GM19193 (cell line): ENCODE data around the gene ADK.

Experiments used
- POLR2A ChIP-seq: IDR thresholded peaks from 4 replicates; pipeline ENCODE4 v1.6.1; 2011; ENCODE audit not compliant: insufficient read depth, insufficient read length; ENCODE audit errors: extremely low read depth

The ADK gene

GRCh38 chr10:74675484-74675883 is 524.5 kb downstream of the ADK start:
- TF ChIP-seq POLR2A = no peak

DNA sequence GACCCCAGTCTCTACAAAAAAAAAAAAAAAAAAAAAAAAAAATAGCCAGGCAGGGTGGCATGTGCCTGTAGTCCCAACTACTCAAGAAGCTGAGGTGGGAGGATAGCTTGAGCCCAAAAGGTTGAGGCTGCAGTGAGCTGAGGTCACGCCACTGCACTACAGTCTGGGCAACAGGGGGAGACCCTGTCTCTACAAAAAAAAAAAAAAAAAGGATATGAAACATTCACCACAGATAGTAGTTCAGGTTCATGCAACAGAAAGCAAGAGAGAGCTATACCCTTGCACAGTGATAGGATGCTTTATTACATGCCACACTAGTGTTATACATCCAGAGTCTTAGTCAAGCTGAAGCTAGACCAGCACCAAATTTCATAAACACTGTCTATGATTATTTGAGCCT is 526.9 kb downstream of the ADK start:
- no peak for TF ChIP-seq POLR2A

GRCh38 chr10:74681917-74682627 is 531.1 kb downstream of the ADK start:
- TF ChIP-seq POLR2A = no peak

- TF ChIP-seq POLR2A = no peak
Observed at GRCh38 chr10:74683067-74683466, 532.0 kb downstream of the ADK start.

DNA sequence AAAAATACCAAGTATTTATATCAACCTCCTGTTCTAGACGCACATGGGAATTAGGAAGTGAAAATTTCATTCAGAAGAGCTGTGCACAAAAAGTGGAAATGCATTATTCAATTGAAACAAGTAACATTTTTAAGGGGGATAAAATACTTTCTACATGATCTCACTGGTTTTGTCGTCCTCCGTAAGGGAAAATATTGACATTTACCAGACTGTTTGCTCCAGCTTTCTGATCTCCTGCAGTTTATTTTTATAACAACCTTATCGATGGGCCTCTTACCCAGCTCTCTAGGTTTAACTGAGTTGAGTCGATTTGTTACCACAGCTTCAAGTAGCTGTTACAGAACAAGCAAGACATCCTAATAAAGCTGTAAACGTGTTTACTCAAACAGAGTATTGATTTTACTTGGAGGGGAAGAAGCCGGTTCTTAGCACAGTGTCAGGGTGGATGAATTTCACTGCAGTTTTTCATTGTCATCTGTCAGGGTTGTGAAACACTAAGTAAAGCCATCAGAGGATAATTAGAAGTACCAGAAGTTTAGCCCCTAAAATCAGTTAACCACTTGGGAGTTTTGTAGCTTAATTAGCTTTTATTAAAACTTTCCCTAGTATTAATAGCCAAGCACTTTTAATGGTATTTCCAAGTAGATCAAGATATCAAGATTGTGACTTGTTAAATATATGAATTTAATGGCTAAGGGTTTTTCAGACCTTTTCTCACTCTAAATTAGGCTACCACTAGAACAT is 532.8 kb downstream of the ADK start:
- TF ChIP-seq POLR2A = no peak

GRCh38 chr10:74684462-74684861 is 533.4 kb downstream of the ADK start:
- TF ChIP-seq POLR2A = no peak

DNA sequence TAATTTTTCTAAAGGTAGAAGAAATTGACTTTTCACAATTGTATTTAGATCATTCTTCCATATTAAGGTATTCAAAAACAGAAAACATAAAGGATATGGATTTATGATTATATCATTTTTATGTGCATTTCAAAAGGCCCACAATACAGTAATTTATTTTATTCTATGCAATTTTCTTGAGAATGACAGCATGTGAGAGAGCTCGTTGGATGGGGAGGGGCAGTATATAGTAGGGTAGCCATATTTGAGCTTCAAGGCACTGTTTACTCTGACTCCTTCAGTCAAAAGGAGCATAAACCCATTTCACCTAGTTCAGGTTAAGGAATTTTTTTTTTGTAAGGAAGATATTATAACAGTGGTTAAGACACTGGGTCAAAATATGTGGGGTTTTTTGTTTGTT is 534.5 kb downstream of the ADK start:
- TF ChIP-seq POLR2A = no peak

GRCh38 chr10:74690393-74690792 is 539.4 kb downstream of the ADK start:
- no peak for TF ChIP-seq POLR2A

GRCh38 chr10:74691164-74691563 is 540.1 kb downstream of the ADK start:
- TF ChIP-seq POLR2A = no peak

- TF ChIP-seq POLR2A = no peak
Observed at GRCh38 chr10:74704629-74705357, 553.8 kb downstream of the ADK start.

DNA sequence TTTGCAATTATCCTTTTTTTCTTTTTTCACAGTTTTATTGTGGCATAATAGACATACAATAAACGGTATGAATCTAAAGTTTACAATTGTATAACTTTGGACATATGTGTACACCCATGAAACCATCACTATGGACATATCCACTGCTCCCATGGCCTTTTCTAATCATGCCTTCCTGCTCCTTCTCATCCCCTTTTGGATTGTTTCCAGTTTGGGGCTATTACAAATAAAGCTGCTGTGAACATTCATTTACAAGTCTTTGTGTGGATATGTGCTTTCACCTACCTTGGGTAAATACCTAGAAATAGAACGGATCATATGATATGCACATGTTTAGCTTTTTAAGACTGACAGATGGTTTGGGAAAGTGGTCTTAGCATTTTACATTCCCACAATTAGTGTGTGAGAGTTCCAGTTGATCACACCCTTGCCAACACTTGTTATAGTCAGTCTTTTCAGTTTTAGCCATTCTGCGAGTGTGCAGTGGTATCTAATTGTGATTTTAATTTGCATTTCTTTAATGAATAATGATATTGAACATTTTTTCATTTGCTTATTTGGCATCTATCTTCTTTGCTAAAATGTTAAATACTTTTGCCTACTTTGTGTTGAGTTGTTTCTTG is 554.4 kb downstream of the ADK start:
- TF ChIP-seq POLR2A = no peak

DNA sequence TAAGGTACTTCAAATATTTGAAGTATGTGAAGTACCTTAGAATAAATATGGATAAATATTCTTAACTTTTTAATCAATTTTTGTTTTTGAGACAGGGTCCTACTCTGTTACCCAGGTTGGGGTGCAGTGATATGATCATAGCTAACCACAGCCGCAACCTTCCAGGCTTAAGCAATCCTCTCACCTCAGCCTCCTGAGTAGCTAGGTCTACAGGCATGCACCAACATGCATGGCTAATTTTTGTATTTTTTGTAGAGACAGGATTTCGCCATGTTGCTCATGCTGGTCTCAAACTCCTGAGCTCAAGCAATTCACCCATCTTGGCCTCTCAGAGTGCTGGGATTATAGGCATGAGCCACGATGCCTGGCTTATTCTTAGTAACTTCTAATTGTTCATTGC is 555.9 kb downstream of the ADK start:
- no peak for TF ChIP-seq POLR2A

DNA sequence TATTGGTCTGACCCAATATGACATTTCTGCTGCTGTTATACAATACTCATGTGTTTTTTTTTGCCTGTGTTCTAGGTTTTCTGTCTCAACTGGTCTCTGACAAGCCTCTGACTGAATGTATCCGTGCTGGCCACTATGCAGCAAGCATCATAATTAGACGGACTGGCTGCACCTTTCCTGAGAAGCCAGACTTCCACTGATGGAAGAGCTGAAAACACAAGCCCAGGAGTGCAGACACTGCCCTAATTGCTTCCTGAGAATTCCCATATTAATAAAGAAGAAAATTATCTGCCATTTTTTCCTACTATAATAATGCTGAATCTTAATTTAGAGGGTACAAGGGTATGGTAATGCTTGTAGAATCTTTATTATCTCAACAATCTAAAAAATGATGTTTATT is 557.2 kb downstream of the ADK start:
- TF ChIP-seq POLR2A = no peak

- no peak for TF ChIP-seq POLR2A
Observed at GRCh38 chr10:74718208-74718607, 567.2 kb downstream of the ADK start.

GRCh38 chr10:74728225-74728624 is 577.2 kb downstream of the ADK start:
- TF ChIP-seq POLR2A = no peak
